Liver (tissue), 9 donors: ENCODE measurements around the gene EPS8L1. TPM values are rescaled to one million over a fixed set of nuclear protein-coding genes. Genes with fewer than 3 reads are reported as not detected.

ENCODE experiments used
- DNase-seq: peaks from one replicate; pipeline ENCODE4 v3.0.0-alpha.2; 2017; ENCODE audit warnings: low spot score
- H3K27ac ChIP-seq, 2 donors: one replicate each; pipeline ENCODE4 v1.7.0; 2013; ENCODE audit warnings: inconsistent platforms in 2 of 2, low read length in 2 of 2, control low read depth in 1 of 2, low read depth in 1 of 2, mild to moderate bottlenecking in 1 of 2
- H3K27me3 ChIP-seq, 4 donors: one replicate each; pipeline versions ENCODE4 v1.6.1 to v1.7.0; 2013; ENCODE audit warnings: low read length in 3 of 4, inconsistent platforms in 1 of 4, mild to moderate bottlenecking in 1 of 4, moderate library complexity in 1 of 4; ENCODE audit not compliant: control insufficient read depth in 4 of 4, insufficient read depth in 4 of 4
- H3K36me3 ChIP-seq, 4 donors: one replicate each; pipeline versions ENCODE4 v1.6.1 to v1.7.0; 2013; ENCODE audit warnings: low read length in 3 of 4, mild to moderate bottlenecking in 3 of 4, low read depth in 1 of 4, moderate library complexity in 1 of 4; ENCODE audit not compliant: control insufficient read depth in 4 of 4, insufficient read depth in 3 of 4
- H3K4me1 ChIP-seq, 4 donors: one replicate each; pipeline versions ENCODE4 v1.6.1 to v1.7.0; 2013; ENCODE audit warnings: low read length in 3 of 4, mild to moderate bottlenecking in 3 of 4, moderate library complexity in 1 of 4; ENCODE audit not compliant: control insufficient read depth in 4 of 4, insufficient read depth in 4 of 4
- H3K4me3 ChIP-seq, 3 donors: one replicate each; pipeline versions ENCODE4 v1.6.1 to v1.7.0; 2013; ENCODE audit warnings: low read length in 3 of 3, control low read depth in 1 of 3, low read depth in 1 of 3, mild to moderate bottlenecking in 1 of 3
- H3K9ac ChIP-seq, 2 donors: one replicate each; pipeline ENCODE4 v1.7.0; 2013; ENCODE audit warnings: low read length in 2 of 2, mild to moderate bottlenecking in 2 of 2, moderate library complexity in 2 of 2, control low read depth in 1 of 2, low read depth in 1 of 2
- H3K9me3 ChIP-seq, 4 donors: one replicate each; pipeline versions ENCODE4 v1.6.1 to v1.7.0; 2013; ENCODE audit warnings: low read length in 3 of 4; ENCODE audit not compliant: control insufficient read depth in 4 of 4
- ATF3 ChIP-seq: IDR thresholded peaks from 2 replicates; pipeline ENCODE4 v1.6.1; 2016; ENCODE audit warnings: antibody characterized with exemption
- CTCF ChIP-seq: fragments of 150-350 bp; IDR thresholded peaks from 2 replicates; pipeline ENCODE4 v1.5.1; 2017; ENCODE audit warnings: improper control_type of control experiment, low read depth, low read length; ENCODE audit not compliant: missing input control
- EGR1 ChIP-seq, 2 donors: IDR thresholded peaks; 2 replicates each; pipeline ENCODE4 v1.6.1; 2016 to 2018; ENCODE audit warnings: antibody characterized with exemption in 2 of 2, low read depth in 2 of 2
- FOXA1 ChIP-seq: IDR thresholded peaks from 2 replicates; pipeline ENCODE4 v1.6.1; 2016; ENCODE audit warnings: antibody characterized with exemption
- FOXA2 ChIP-seq: IDR thresholded peaks from 2 replicates; pipeline ENCODE4 v1.6.1; 2016; ENCODE audit warnings: antibody characterized with exemption
- GABPA ChIP-seq, 2 donors: IDR thresholded peaks in 1 of 2; conservative IDR thresholded peaks in 1 of 2; 2 replicates each; pipeline ENCODE4 v1.6.1; 2016; ENCODE audit warnings: antibody characterized with exemption in 2 of 2, mild to moderate bottlenecking in 1 of 2, moderate library complexity in 1 of 2
- NR2F2 ChIP-seq: IDR thresholded peaks from 2 replicates; pipeline ENCODE4 v1.6.1; 2016; ENCODE audit warnings: antibody characterized with exemption
- RAD21 ChIP-seq, 2 donors: IDR thresholded peaks; 2 replicates each; pipeline ENCODE4 v1.6.1; 2016; ENCODE audit warnings: antibody characterized with exemption in 2 of 2, mild to moderate bottlenecking in 2 of 2
- RXRA ChIP-seq, 2 donors: IDR thresholded peaks; 2 replicates each; pipeline ENCODE4 v1.6.1; 2017 to 2018; ENCODE audit warnings: antibody characterized with exemption in 2 of 2, mild to moderate bottlenecking in 1 of 2
- TAF1 ChIP-seq: conservative IDR thresholded peaks from 2 replicates; pipeline ENCODE4 v1.6.1; 2016; ENCODE audit warnings: antibody characterized with exemption, mild to moderate bottlenecking
- WGBS: extraction: QIAGEN DNeasy Blood & Tissue Kit; methylation state at CpG from one replicate; pipeline ENCODE4 v1.1.7; 2013; 5-methylcytosine and 5-hydroxymethylcytosine counted together
- polyA plus RNA-seq, 2 donors: library from polyadenylated mRNA; stranded (reverse) in 1 of 2; unstranded in 1 of 2; fragments of 200-250 nt in 1 of 2; fragments of >200 nt in 1 of 2; fragmentation: Nextera tagmentation in 1 of 2; extraction: Ambion mirVana in 1 of 2; gene quantifications; one replicate each; pipeline versions ENCODE4 v1.2.1 to v1.2.3, GENCODE V29; 2013 to 2015
- total RNA-seq, 2 donors: library from RNA; depleted of rRNA; stranded (reverse); fragments of >200 nt; gene quantifications; one replicate each; pipeline ENCODE4 v1.2.3, GENCODE V29; 2014
- TF ChIP-seq, protein P1 (sequence below): IDR thresholded peaks from 2 replicates; pipeline ENCODE4 v1.6.1; 2016; ENCODE audit warnings: antibody characterized with exemption, mild to moderate bottlenecking
- TF ChIP-seq, protein P2 (sequence below): IDR thresholded peaks from 2 replicates; pipeline ENCODE4 v1.6.1; 2016; ENCODE audit warnings: antibody characterized with exemption
- TF ChIP-seq, protein P3 (sequence below): IDR thresholded peaks from 2 replicates; pipeline ENCODE4 v1.6.1; 2016; ENCODE audit warnings: antibody characterized with exemption
- donor health status: healthy.
- donor health status: healthy.
- donor health status: healthy.
- donor health status: healthy.
- donor health status: healthy.

The EPS8L1 gene
- total and polyA plus RNA-seq, 4 donors = 0.40 to 1.5 (median 0.87) TPM

- Histone ChIP-seq H3K27me3 (no peaks in the 10 kb centered on the region), H3K27ac (no peak overlapping the region), H3K4me3 (no peak overlapping the region), H3K36me3 (peaks cover 7 to 35% (median 8%) of the 10 kb centered on the region in 4 donors), H3K9ac (no peak overlapping the region), H3K4me1 (no peaks in the 10 kb centered on the region), H3K9me3 (no peaks in the 10 kb centered on the region)
- TF ChIP-seq EGR1 (IDR thresholded peaks at IDR 0.05; ENCODE audit: low read depth in 2 of 2) = no peak
- TF ChIP-seq, protein P1, sequence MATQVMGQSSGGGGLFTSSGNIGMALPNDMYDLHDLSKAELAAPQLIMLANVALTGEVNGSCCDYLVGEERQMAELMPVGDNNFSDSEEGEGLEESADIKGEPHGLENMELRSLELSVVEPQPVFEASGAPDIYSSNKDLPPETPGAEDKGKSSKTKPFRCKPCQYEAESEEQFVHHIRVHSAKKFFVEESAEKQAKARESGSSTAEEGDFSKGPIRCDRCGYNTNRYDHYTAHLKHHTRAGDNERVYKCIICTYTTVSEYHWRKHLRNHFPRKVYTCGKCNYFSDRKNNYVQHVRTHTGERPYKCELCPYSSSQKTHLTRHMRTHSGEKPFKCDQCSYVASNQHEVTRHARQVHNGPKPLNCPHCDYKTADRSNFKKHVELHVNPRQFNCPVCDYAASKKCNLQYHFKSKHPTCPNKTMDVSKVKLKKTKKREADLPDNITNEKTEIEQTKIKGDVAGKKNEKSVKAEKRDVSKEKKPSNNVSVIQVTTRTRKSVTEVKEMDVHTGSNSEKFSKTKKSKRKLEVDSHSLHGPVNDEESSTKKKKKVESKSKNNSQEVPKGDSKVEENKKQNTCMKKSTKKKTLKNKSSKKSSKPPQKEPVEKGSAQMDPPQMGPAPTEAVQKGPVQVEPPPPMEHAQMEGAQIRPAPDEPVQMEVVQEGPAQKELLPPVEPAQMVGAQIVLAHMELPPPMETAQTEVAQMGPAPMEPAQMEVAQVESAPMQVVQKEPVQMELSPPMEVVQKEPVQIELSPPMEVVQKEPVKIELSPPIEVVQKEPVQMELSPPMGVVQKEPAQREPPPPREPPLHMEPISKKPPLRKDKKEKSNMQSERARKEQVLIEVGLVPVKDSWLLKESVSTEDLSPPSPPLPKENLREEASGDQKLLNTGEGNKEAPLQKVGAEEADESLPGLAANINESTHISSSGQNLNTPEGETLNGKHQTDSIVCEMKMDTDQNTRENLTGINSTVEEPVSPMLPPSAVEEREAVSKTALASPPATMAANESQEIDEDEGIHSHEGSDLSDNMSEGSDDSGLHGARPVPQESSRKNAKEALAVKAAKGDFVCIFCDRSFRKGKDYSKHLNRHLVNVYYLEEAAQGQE = no peak
- no peak for TF ChIP-seq ATF3
- TF ChIP-seq RAD21 (IDR thresholded peaks at IDR 0.05) = no peak
- no peak for TF ChIP-seq FOXA2
- TF ChIP-seq, protein P2, sequence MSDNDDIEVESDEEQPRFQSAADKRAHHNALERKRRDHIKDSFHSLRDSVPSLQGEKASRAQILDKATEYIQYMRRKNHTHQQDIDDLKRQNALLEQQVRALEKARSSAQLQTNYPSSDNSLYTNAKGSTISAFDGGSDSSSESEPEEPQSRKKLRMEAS = no peak
- no peak for TF ChIP-seq CTCF
- DNase-seq = no peak
- WGBS = 98% methylated on average over 9 of the region's 9 CpGs
These were observed 27.5 kb downstream of the EPS8L1 start for GRCh38 chr19:55103190-55103589.

DNA sequence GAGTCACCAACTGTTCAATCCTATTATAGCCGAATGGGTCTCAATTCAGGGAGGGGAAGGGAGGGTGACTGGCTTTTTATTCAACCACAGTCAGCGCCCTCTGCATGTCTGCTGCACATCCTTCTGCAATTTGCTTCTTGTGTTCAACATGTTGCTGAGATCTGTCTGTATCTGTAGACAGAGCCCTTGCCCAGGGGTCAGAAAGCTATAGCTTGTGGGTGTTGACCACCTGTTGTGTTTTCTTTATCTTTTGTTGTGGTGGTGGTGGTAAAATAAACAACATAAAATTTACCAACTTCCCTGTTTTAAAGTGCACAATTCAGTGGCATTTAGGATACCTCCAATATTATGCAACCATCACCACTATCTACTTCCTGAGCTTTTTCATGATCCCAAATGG is 29.6 kb downstream of the EPS8L1 start:
- Histone ChIP-seq H3K36me3 (peaks cover 7 to 40% (median 12%) of the 10 kb centered on the region in 4 donors), H3K9me3 (no peaks in the 10 kb centered on the region), H3K4me1 (no peaks in the 10 kb centered on the region), H3K27ac (no peak overlapping the region), H3K9ac (no peak overlapping the region), H3K27me3 (no peaks in the 10 kb centered on the region), H3K4me3 (no peak overlapping the region)
- TF ChIP-seq EGR1 (IDR thresholded peaks at IDR 0.05; ENCODE audit: low read depth in 2 of 2) (no peak), FOXA2 (no peak), RXRA (IDR thresholded peaks at IDR 0.05) (no peak), NR2F2 (no peak), RAD21 (IDR thresholded peaks at IDR 0.05) (no peak), ATF3 (no peak), GABPA (IDR thresholded peaks at IDR 0.05 in 1 of 2, conservative IDR thresholded peaks at IDR 0.05 in 1 of 2) (no peak), TAF1 (no peak), CTCF (no peak), FOXA1 (no peak)
- TF ChIP-seq, protein P3, sequence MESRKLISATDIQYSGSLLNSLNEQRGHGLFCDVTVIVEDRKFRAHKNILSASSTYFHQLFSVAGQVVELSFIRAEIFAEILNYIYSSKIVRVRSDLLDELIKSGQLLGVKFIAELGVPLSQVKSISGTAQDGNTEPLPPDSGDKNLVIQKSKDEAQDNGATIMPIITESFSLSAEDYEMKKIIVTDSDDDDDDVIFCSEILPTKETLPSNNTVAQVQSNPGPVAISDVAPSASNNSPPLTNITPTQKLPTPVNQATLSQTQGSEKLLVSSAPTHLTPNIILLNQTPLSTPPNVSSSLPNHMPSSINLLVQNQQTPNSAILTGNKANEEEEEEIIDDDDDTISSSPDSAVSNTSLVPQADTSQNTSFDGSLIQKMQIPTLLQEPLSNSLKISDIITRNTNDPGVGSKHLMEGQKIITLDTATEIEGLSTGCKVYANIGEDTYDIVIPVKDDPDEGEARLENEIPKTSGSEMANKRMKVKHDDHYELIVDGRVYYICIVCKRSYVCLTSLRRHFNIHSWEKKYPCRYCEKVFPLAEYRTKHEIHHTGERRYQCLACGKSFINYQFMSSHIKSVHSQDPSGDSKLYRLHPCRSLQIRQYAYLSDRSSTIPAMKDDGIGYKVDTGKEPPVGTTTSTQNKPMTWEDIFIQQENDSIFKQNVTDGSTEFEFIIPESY = no peak
- TF ChIP-seq, protein P2 = no peak
- TF ChIP-seq, protein P1 = no peak
- WGBS = 98% methylated on average over 2 of the region's 2 CpGs
- DNase-seq = no peak
